Kidney epithelial cell (primary cell): ENCODE results near the gene SLC16A2. TPM values are rescaled to one million over a fixed set of nuclear protein-coding genes. Genes with fewer than 3 reads are reported as not detected.

ENCODE experiments used
- DNase-seq: peaks from one replicate; pipeline ENCODE4 v3.0.0-alpha.2; 2010; ENCODE audit warnings: low read depth
- H3K27me3 ChIP-seq: 2 replicates; pipeline ENCODE4 v1.6.0; 2011; ENCODE audit warnings: low read length; ENCODE audit not compliant: control insufficient read depth, insufficient read depth
- H3K36me3 ChIP-seq: 2 replicates; pipeline ENCODE4 v1.5.1; 2011; ENCODE audit warnings: low read length; ENCODE audit not compliant: control insufficient read depth, insufficient read depth
- H3K4me3 ChIP-seq: 2 replicates; pipeline ENCODE4 v1.5.1; 2011; ENCODE audit warnings: low read depth, mild to moderate bottlenecking, control low read depth, low read length
- CTCF ChIP-seq: IDR thresholded peaks from 2 replicates; pipeline ENCODE4 v1.5.1; 2011; ENCODE audit warnings: mild to moderate bottlenecking, moderate library complexity, low read length, control low read depth, inconsistent platforms; ENCODE audit not compliant: insufficient read depth, poor library complexity, severe bottlenecking
- total RNA-seq: library from RNA; depleted of rRNA; stranded (reverse); fragments of >200 nt; gene quantifications from 2 replicates; pipeline ENCODE4 v1.2.3, GENCODE V29; 2015

SLC16A2 gene
- total RNA-seq, 1 donor from 2014 or later, result 5.0 TPM

- no peak for DNase-seq
- no peaks in the 10 kb centered on the region for H3K36me3 ChIP-seq
- H3K4me3 ChIP-seq, result no peak overlapping the region
- no peaks in the 10 kb centered on the region for H3K27me3 ChIP-seq
- no peak for TF ChIP-seq CTCF
Measured at GRCh38 chrX:74519870-74520269, 98.6 kb downstream of the SLC16A2 start.

- no peak overlapping the region for H3K4me3 ChIP-seq
- no peak for DNase-seq
- no peaks in the 10 kb centered on the region for H3K27me3 ChIP-seq
- no peak for TF ChIP-seq CTCF
- no peaks in the 10 kb centered on the region for H3K36me3 ChIP-seq
Measured at GRCh38 chrX:74520291-74520690, 99.0 kb downstream of the SLC16A2 start.

- no peak for DNase-seq
- H3K4me3 ChIP-seq, result no peak overlapping the region
- no peaks in the 10 kb centered on the region for H3K36me3 ChIP-seq
- H3K27me3 ChIP-seq, result no peaks in the 10 kb centered on the region
- TF ChIP-seq CTCF, result no peak
Measured at GRCh38 chrX:74520896-74521295, 99.6 kb downstream of the SLC16A2 start.

GRCh38 chrX:74521961-74522751, 100.9 kb downstream of the SLC16A2 start:
- no peak for TF ChIP-seq CTCF
- Histone ChIP-seq H3K36me3 (no peaks in the 10 kb centered on the region), H3K4me3 (no peak overlapping the region), H3K27me3 (no peaks in the 10 kb centered on the region)
- DNase-seq, result no peak

GRCh38 chrX:74523224-74523623, 101.9 kb downstream of the SLC16A2 start:
- H3K27me3 ChIP-seq, result no peaks in the 10 kb centered on the region
- DNase-seq, result no peak
- no peak overlapping the region for H3K4me3 ChIP-seq
- no peaks in the 10 kb centered on the region for H3K36me3 ChIP-seq
- no peak for TF ChIP-seq CTCF
